WTC11 (cell line): ENCODE data around the gene WDR18. TPM values are rescaled to one million over a fixed set of nuclear protein-coding genes. Genes with fewer than 3 reads are reported as not detected.
A peak's percentile ranks its signal among the peaks of the same experiment; 100 is the strongest.

Source experiments
- AR ChIP-seq: fragments of 250-450 bp; sonication (Bioruptor Pico); IDR thresholded peaks from 2 replicates; pipeline ENCODE4 v1.9.0; 2021; ENCODE audit warnings: mild to moderate bottlenecking
- CREM ChIP-seq: sonication (generic); formaldehyde crosslinking; IDR thresholded peaks from 2 replicates; pipeline ENCODE4 v1.8.1; 2022; ENCODE audit warnings: mild to moderate bottlenecking, missing genetic modification reagents, moderate library complexity
- CTCF ChIP-seq: fragments of 200-600 bp; IDR thresholded peaks from 2 replicates; pipeline ENCODE4 v1.8.0; 2022; ENCODE audit warnings: antibody characterized with exemption
- ESRRA ChIP-seq: sonication (generic); formaldehyde crosslinking; IDR thresholded peaks from 2 replicates; pipeline ENCODE4 v1.8.1; 2022; ENCODE audit warnings: mild to moderate bottlenecking, missing genetic modification reagents, borderline replicate concordance
- FOXJ3 ChIP-seq: sonication (generic); formaldehyde crosslinking; IDR thresholded peaks from 2 replicates; pipeline ENCODE4 v1.9.0; 2021; ENCODE audit warnings: missing genetic modification reagents, mild to moderate bottlenecking, borderline replicate concordance
- FOXP1 ChIP-seq: sonication (generic); formaldehyde crosslinking; IDR thresholded peaks from 2 replicates; pipeline ENCODE4 v1.8.0; 2022; ENCODE audit warnings: missing genetic modification reagents, mild to moderate bottlenecking, moderate library complexity, borderline replicate concordance
- HMGXB4 ChIP-seq: sonication (generic); formaldehyde crosslinking; IDR thresholded peaks from 2 replicates; pipeline ENCODE4 v1.8.1; 2023; ENCODE audit warnings: mild to moderate bottlenecking, moderate library complexity, missing genetic modification reagents
- IRF2 ChIP-seq: sonication (generic); formaldehyde crosslinking; IDR thresholded peaks from 2 replicates; pipeline ENCODE4 v1.8.0; 2022; ENCODE audit warnings: low read depth, missing genetic modification reagents, borderline replicate concordance
- JUN ChIP-seq: sonication (generic); formaldehyde crosslinking; IDR thresholded peaks from 2 replicates; pipeline ENCODE4 v1.8.0; 2023; ENCODE audit warnings: mild to moderate bottlenecking, missing genetic modification reagents
- SOX15 ChIP-seq: fragments of 250-450 bp; sonication (Bioruptor Pico); IDR thresholded peaks from 2 replicates; pipeline ENCODE4 v1.9.0; 2021; ENCODE audit warnings: mild to moderate bottlenecking
- ZNF121 ChIP-seq: sonication (generic); formaldehyde crosslinking; IDR thresholded peaks from 2 replicates; pipeline ENCODE4 v1.8.0; 2023; ENCODE audit warnings: missing genetic modification reagents
- ZNF263 ChIP-seq: sonication (generic); formaldehyde crosslinking; IDR thresholded peaks from 2 replicates; pipeline ENCODE4 v1.8.1; 2022; ENCODE audit warnings: low read depth, mild to moderate bottlenecking, moderate library complexity, missing genetic modification reagents
- ZNF317 ChIP-seq: sonication (generic); formaldehyde crosslinking; IDR thresholded peaks from 2 replicates; pipeline ENCODE4 v1.8.1; 2023; ENCODE audit warnings: low read depth, mild to moderate bottlenecking, moderate library complexity, missing genetic modification reagents, borderline replicate concordance
- ZNF396 ChIP-seq: fragments of 250-450 bp; sonication (Bioruptor Pico); IDR thresholded peaks from 2 replicates; pipeline ENCODE4 v1.8.0; 2021; ENCODE audit warnings: mild to moderate bottlenecking, moderate library complexity, borderline replicate concordance
- ZNF416 ChIP-seq: fragments of 250-450 bp; sonication (Bioruptor Pico); IDR thresholded peaks from 2 replicates; pipeline ENCODE4 v1.9.0; 2021; ENCODE audit warnings: mild to moderate bottlenecking, inconsistent platforms
- ZNF425 ChIP-seq: fragments of 250-450 bp; sonication (Bioruptor Pico); conservative IDR thresholded peaks from 2 replicates; pipeline ENCODE4 v1.9.0; 2021; ENCODE audit warnings: mild to moderate bottlenecking
- ZNF671 ChIP-seq: fragments of 250-450 bp; sonication (Bioruptor Pico); IDR thresholded peaks from 2 replicates; pipeline ENCODE4 v1.8.0; 2021; ENCODE audit warnings: mild to moderate bottlenecking
- total RNA-seq: library from RNA; stranded (reverse); gene quantifications from 3 replicates; pipeline ENCODE4 v1.2.3, GENCODE V29; 2021
- TF ChIP-seq, protein P1 (sequence below): fragments of 250-450 bp; sonication (Bioruptor Pico); IDR thresholded peaks from 2 replicates; pipeline ENCODE4 v1.9.0; 2021; ENCODE audit warnings: moderate library complexity, mild to moderate bottlenecking, inconsistent platforms, borderline replicate concordance
- TF ChIP-seq, protein P2 (sequence below): sonication (generic); formaldehyde crosslinking; IDR thresholded peaks from 2 replicates; pipeline ENCODE4 v1.8.1; 2023; ENCODE audit warnings: mild to moderate bottlenecking, missing genetic modification reagents
- TF ChIP-seq, protein P3 (sequence below): sonication (generic); formaldehyde crosslinking; IDR thresholded peaks from 2 replicates; pipeline ENCODE4 v1.8.0; 2022; ENCODE audit warnings: missing genetic modification reagents
- TF ChIP-seq, protein P4 (sequence below): sonication (generic); formaldehyde crosslinking; IDR thresholded peaks from 2 replicates; pipeline ENCODE4 v1.8.0; 2023; ENCODE audit warnings: missing genetic modification reagents
- TF ChIP-seq, protein P5 (sequence below): sonication (generic); formaldehyde crosslinking; IDR thresholded peaks from 2 replicates; pipeline ENCODE4 v1.8.1; 2022; ENCODE audit warnings: mild to moderate bottlenecking, moderate library complexity, missing genetic modification reagents

Gene WDR18
- total RNA-seq, 1 experiment from 2014 or later = 140 TPM

DNA sequence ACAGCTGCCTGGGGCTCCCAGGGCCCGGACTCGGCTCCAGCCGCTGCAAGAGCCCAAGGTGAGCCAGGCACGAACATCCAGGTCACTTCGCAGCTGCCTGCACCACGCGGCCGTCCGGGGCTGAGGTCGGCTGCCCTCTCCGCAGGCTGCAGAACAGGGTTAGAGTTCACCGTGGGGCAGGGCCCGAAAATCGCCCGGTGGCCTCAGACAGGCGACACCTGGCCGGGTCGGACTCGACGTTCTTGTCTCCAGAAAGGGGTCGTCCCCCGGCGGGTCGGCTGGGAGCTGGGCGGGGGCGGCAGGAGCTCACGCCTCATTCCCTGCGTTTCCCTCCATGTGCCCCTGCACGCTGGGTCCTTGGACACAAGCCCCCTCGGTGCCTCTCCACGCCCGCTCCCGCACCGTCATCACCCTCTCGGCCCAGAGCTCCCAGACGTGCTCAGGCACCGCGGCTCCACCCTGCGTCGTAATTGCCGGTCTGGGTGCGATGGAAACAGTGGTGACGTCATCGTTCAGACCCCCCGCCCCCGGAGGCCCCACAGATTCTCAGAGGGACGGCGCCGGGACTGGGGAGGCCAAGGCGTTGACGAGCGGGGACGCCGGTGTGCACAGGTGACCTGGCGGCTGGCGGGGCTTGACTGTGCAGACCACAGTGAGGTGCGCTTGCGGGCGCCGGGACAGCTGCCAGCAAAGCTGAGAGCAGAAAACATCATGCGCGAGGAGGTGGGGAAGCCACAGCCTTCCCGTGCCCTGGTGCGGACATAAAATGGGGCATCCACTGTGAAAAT is 12.1 kb downstream of the WDR18 start (continued):
- TF ChIP-seq ZNF671 (CRISPR knock-in tag) = no peak
- TF ChIP-seq SOX15 (CRISPR knock-in tag) = no peak
- TF ChIP-seq FOXP1 (CRISPR knock-in tag) = no peak
- no peak for TF ChIP-seq ZNF263
- TF ChIP-seq FOXJ3 (CRISPR knock-in tag) = no peak
- no peak for TF ChIP-seq ZNF396 (CRISPR knock-in tag)
- TF ChIP-seq JUN (CRISPR knock-in tag) = no peak
- peak; percentile 53; the same call in 1 of the 2 replicates for TF ChIP-seq ZNF416 (CRISPR knock-in tag)
- TF ChIP-seq, protein P1, sequence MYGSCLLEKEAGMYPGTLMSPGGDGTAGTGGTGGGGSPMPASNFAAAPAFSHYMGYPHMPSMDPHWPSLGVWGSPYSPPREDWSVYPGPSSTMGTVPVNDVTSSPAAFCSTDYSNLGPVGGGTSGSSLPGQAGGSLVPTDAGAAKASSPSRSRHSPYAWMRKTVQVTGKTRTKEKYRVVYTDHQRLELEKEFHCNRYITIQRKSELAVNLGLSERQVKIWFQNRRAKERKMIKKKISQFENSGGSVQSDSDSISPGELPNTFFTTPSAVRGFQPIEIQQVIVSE = no peak
- peak; percentile 63; the same call in 1 of the 2 replicates for TF ChIP-seq HMGXB4 (CRISPR knock-in tag)
- peak; percentile 80; the same call in 1 of the 2 replicates for TF ChIP-seq CREM (CRISPR knock-in tag)
- peak; percentile 41; the same call in 1 of the 2 replicates for TF ChIP-seq ZNF317 (CRISPR knock-in tag)
- TF ChIP-seq, protein P2, sequence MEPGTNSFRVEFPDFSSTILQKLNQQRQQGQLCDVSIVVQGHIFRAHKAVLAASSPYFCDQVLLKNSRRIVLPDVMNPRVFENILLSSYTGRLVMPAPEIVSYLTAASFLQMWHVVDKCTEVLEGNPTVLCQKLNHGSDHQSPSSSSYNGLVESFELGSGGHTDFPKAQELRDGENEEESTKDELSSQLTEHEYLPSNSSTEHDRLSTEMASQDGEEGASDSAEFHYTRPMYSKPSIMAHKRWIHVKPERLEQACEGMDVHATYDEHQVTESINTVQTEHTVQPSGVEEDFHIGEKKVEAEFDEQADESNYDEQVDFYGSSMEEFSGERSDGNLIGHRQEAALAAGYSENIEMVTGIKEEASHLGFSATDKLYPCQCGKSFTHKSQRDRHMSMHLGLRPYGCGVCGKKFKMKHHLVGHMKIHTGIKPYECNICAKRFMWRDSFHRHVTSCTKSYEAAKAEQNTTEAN = no peak
- no peak for TF ChIP-seq ZNF425
- TF ChIP-seq CTCF = no peak
- TF ChIP-seq, protein P3, sequence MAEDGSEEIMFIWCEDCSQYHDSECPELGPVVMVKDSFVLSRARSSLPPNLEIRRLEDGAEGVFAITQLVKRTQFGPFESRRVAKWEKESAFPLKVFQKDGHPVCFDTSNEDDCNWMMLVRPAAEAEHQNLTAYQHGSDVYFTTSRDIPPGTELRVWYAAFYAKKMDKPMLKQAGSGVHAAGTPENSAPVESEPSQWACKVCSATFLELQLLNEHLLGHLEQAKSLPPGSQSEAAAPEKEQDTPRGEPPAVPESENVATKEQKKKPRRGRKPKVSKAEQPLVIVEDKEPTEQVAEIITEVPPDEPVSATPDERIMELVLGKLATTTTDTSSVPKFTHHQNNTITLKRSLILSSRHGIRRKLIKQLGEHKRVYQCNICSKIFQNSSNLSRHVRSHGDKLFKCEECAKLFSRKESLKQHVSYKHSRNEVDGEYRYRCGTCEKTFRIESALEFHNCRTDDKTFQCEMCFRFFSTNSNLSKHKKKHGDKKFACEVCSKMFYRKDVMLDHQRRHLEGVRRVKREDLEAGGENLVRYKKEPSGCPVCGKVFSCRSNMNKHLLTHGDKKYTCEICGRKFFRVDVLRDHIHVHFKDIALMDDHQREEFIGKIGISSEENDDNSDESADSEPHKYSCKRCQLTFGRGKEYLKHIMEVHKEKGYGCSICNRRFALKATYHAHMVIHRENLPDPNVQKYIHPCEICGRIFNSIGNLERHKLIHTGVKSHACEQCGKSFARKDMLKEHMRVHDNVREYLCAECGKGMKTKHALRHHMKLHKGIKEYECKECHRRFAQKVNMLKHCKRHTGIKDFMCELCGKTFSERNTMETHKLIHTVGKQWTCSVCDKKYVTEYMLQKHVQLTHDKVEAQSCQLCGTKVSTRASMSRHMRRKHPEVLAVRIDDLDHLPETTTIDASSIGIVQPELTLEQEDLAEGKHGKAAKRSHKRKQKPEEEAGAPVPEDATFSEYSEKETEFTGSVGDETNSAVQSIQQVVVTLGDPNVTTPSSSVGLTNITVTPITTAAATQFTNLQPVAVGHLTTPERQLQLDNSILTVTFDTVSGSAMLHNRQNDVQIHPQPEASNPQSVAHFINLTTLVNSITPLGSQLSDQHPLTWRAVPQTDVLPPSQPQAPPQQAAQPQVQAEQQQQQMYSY = no peak
- no peak for TF ChIP-seq ESRRA (CRISPR knock-in tag)
- TF ChIP-seq, protein P4, sequence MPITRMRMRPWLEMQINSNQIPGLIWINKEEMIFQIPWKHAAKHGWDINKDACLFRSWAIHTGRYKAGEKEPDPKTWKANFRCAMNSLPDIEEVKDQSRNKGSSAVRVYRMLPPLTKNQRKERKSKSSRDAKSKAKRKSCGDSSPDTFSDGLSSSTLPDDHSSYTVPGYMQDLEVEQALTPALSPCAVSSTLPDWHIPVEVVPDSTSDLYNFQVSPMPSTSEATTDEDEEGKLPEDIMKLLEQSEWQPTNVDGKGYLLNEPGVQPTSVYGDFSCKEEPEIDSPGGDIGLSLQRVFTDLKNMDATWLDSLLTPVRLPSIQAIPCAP (CRISPR knock-in tag) = no peak
- no peak for TF ChIP-seq AR (CRISPR knock-in tag)
- no peak for TF ChIP-seq IRF2 (CRISPR knock-in tag)
- no peak for TF ChIP-seq ZNF121 (CRISPR knock-in tag)
- TF ChIP-seq, protein P5, sequence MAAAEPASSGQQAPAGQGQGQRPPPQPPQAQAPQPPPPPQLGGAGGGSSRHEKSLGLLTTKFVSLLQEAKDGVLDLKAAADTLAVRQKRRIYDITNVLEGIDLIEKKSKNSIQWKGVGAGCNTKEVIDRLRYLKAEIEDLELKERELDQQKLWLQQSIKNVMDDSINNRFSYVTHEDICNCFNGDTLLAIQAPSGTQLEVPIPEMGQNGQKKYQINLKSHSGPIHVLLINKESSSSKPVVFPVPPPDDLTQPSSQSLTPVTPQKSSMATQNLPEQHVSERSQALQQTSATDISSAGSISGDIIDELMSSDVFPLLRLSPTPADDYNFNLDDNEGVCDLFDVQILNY (CRISPR knock-in tag) = no peak
